PC-3 (cell line): ENCODE data around the gene CARD10. TPM values are rescaled to one million over a fixed set of nuclear protein-coding genes. Genes with fewer than 3 reads are reported as not detected.

Source experiments
- ATAC-seq: fragments of 200-7000 bp; cut with Tn5 transposase; 2 replicates; pipeline ENCODE4 v1.9.1; 2020; ENCODE audit warnings: mild to moderate bottlenecking, moderate library complexity
- BruUV-seq: library from RNA; stranded (reverse); fragments of 400-500 nt; replicated peaks from 2 replicates; lab custom pipeline; 2021; lab: Mats Ljungman, UMichigan
- CTCF ChIA-PET: fragments of 300-600 bp; sonication (Branson Sonifier 250); formaldehyde crosslinking; loops from one replicate; lab custom pipeline; 2022; ENCODE audit warnings: antibody characterized with exemption; lab: Charles Lee
- POLR2A ChIA-PET: fragments of 300-600 bp; sonication (Branson Sonifier 250); formaldehyde crosslinking; loops from one replicate; lab custom pipeline; 2022; ENCODE audit warnings: antibody characterized with exemption; ENCODE audit not compliant: unreplicated experiment; lab: Charles Lee
- DNase-seq: peaks from one replicate; pipeline ENCODE4 v3.0.0-alpha.2; 2015
- H2AFZ ChIP-seq: fragments of 300-600 bp; sonication (generic); 2 replicates; pipeline ENCODE4 v1.6.0; 2016; ENCODE audit warnings: antibody characterized with exemption, low read length
- H3F3A ChIP-seq: fragments of 300-600 bp; sonication (generic); one replicate; pipeline ENCODE4 v1.6.0; 2017; ENCODE audit warnings: antibody characterized with exemption, low read length, control low read depth, mild to moderate bottlenecking; ENCODE audit not compliant: unreplicated experiment
- H3K27ac ChIP-seq: fragments of 300-600 bp; sonication (generic); 2 replicates; pipeline ENCODE4 v1.5.1; 2016; ENCODE audit warnings: mild to moderate bottlenecking, low read length
- H3K27me3 ChIP-seq: fragments of 300-600 bp; sonication (generic); 2 replicates; pipeline ENCODE4 v1.6.1; 2016; ENCODE audit warnings: low read length, mixed read lengths
- H3K36me3 ChIP-seq: fragments of 300-600 bp; sonication (generic); 2 replicates; pipeline ENCODE4 v1.6.1; 2016; ENCODE audit warnings: low read depth, mixed run types, low read length, mixed read lengths
- H3K4me1 ChIP-seq: fragments of 300-600 bp; sonication (generic); 2 replicates; pipeline ENCODE4 v1.5.1; 2016; ENCODE audit warnings: low read length; ENCODE audit not compliant: insufficient read depth
- H3K4me2 ChIP-seq: fragments of 300-600 bp; sonication (generic); 2 replicates; pipeline ENCODE4 v1.6.0; 2016; ENCODE audit warnings: low read length
- H3K4me3 ChIP-seq: fragments of 300-600 bp; sonication (generic); 2 replicates; pipeline ENCODE4 v1.5.1; 2016; ENCODE audit warnings: mild to moderate bottlenecking, low read length, mixed read lengths
- H3K79me2 ChIP-seq: fragments of 300-600 bp; sonication (generic); 2 replicates; pipeline ENCODE4 v1.6.1; 2017; ENCODE audit warnings: low read length, mixed read lengths
- H3K9ac ChIP-seq: fragments of 300-600 bp; sonication (generic); 2 replicates; pipeline ENCODE4 v1.6.0; 2016; ENCODE audit warnings: mild to moderate bottlenecking, low read length
- H3K9me2 ChIP-seq: fragments of 300-600 bp; sonication (generic); replicated peaks from 2 replicates; pipeline ENCODE4 v1.6.1; 2016; ENCODE audit warnings: mixed run types, low read length, mixed read lengths
- H3K9me3 ChIP-seq: fragments of 300-600 bp; sonication (generic); 2 replicates; pipeline ENCODE4 v1.6.1; 2016; ENCODE audit warnings: low read length, mixed read lengths
- H4K20me1 ChIP-seq: fragments of 300-600 bp; sonication (generic); 2 replicates; pipeline ENCODE4 v1.6.1; 2016; ENCODE audit warnings: low read length, mixed read lengths
- CTCF ChIP-seq: fragments of 300-600 bp; sonication (generic); conservative IDR thresholded peaks from 2 replicates; pipeline ENCODE4 v1.5.1; 2017; ENCODE audit warnings: antibody characterized with exemption, low read depth, mild to moderate bottlenecking, low read length
- EZH2 ChIP-seq: fragments of 300-600 bp; sonication (generic); IDR thresholded peaks from one replicate; pipeline ENCODE4 v1.6.1; 2017; ENCODE audit warnings: antibody characterized with exemption, mild to moderate bottlenecking, low read length; ENCODE audit not compliant: unreplicated experiment
- EZH2phosphoT487 ChIP-seq: fragments of 300-600 bp; sonication (generic); IDR thresholded peaks from 2 replicates; pipeline ENCODE4 v1.6.1; 2018; ENCODE audit warnings: mild to moderate bottlenecking, antibody characterized with exemption, low read length, borderline replicate concordance
- intact Hi-C: fragments of 100-400 bp; cut with micrococcal nuclease; formaldehyde crosslinking; loops from 2 replicates; pipeline ENCODE4 v1.9.0; 2023
- total RNA-seq: library from RNA; depleted of rRNA; stranded (reverse); fragments of >200 nt; gene quantifications from 2 replicates; pipeline ENCODE4 v1.2.3, GENCODE V29; 2014

CARD10 gene
- total RNA-seq, 1 experiment from 2014 or later: 20.7 TPM

- intact Hi-C loops: no loop called here
- POLR2A ChIA-PET: no interaction called here
- no peak overlapping the region for H3K4me2 ChIP-seq
- ATAC-seq (no peak), DNase-seq (no peak)
- TF ChIP-seq CTCF (no peak), EZH2 (no peak), EZH2phosphoT487 (no peak)
- no peak overlapping the region for H3K9ac ChIP-seq
- no peak overlapping the region for H2AFZ ChIP-seq
- no peaks in the 10 kb centered on the region for H3K9me3 ChIP-seq
- no peaks in the 10 kb centered on the region for H3K9me2 ChIP-seq
- BruUV-seq: no TSS peak
- H3K4me3 ChIP-seq: no peak overlapping the region
- H3K27me3 ChIP-seq: no peaks in the 10 kb centered on the region
- H4K20me1 ChIP-seq: no peaks in the 10 kb centered on the region
- peaks cover 14% of the 10 kb centered on the region for H3K4me1 ChIP-seq
- no peak overlapping the region for H3K27ac ChIP-seq
- CTCF ChIA-PET: no interaction called here
- no peaks in the 10 kb centered on the region for H3F3A ChIP-seq
- H3K36me3 ChIP-seq: no peaks in the 10 kb centered on the region
- peaks cover 20% of the 10 kb centered on the region for H3K79me2 ChIP-seq
These were observed 38.2 kb upstream of the CARD10 start for GRCh38 chr22:37557321-37558001.

GRCh38 chr22:37556710-37557109, 37.5 kb upstream of the CARD10 start:
- BruUV-seq: no TSS peak
- H3K4me1 ChIP-seq: peaks cover 7% of the 10 kb centered on the region; the same call in 1 of the 2 replicates
- peaks cover 13% of the 10 kb centered on the region for H3K79me2 ChIP-seq
- no peak for ATAC-seq
- no peak overlapping the region for H3K9ac ChIP-seq
- no peak overlapping the region for H3K4me3 ChIP-seq
- H3K9me2 ChIP-seq: no peaks in the 10 kb centered on the region
- H3K4me2 ChIP-seq: no peak overlapping the region
- H2AFZ ChIP-seq: no peak overlapping the region
- H4K20me1 ChIP-seq: no peaks in the 10 kb centered on the region
- no peaks in the 10 kb centered on the region for H3K36me3 ChIP-seq
- H3K27ac ChIP-seq: no peak overlapping the region
- ChIA-PET CTCF (no interaction called here), POLR2A (no interaction called here)
- intact Hi-C loops: no loop called here
- no peaks in the 10 kb centered on the region for H3F3A ChIP-seq
- H3K27me3 ChIP-seq: no peaks in the 10 kb centered on the region
- no peak for TF ChIP-seq EZH2
- no peak for TF ChIP-seq EZH2phosphoT487
- TF ChIP-seq CTCF: no peak
- DNase-seq: no peak
- H3K9me3 ChIP-seq: no peaks in the 10 kb centered on the region

- intact Hi-C loops: no loop called here
- POLR2A ChIA-PET: no interaction called here
- DNase-seq (no peak), ATAC-seq (no peak)
- H3K27me3 ChIP-seq: no peaks in the 10 kb centered on the region
- no peak overlapping the region for H3K4me2 ChIP-seq
- no peak overlapping the region for H3K4me3 ChIP-seq
- no peaks in the 10 kb centered on the region for H3K79me2 ChIP-seq
- no peak overlapping the region for H3K27ac ChIP-seq
- no peak overlapping the region for H3K9ac ChIP-seq
- peaks cover 4% of the 10 kb centered on the region; the same call in 1 of the 2 replicates for H3K4me1 ChIP-seq
- TF ChIP-seq CTCF: no peak
- no peak for TF ChIP-seq EZH2phosphoT487
- no peak for TF ChIP-seq EZH2
- H3K9me3 ChIP-seq: no peaks in the 10 kb centered on the region
- no peaks in the 10 kb centered on the region for H3F3A ChIP-seq
- BruUV-seq: no TSS peak
- no peaks in the 10 kb centered on the region for H3K9me2 ChIP-seq
- no peaks in the 10 kb centered on the region for H4K20me1 ChIP-seq
- no peak overlapping the region for H2AFZ ChIP-seq
- no peaks in the 10 kb centered on the region for H3K36me3 ChIP-seq
- CTCF ChIA-PET: no interaction called here
These were observed 35.8 kb upstream of the CARD10 start for GRCh38 chr22:37555029-37555428.
